Measurements from ENCODE around the gene XPR1.

Gene XPR1

GRCh38 chr1:180901076-180901990, 269.5 kb downstream of the XPR1 start:
- Histone ChIP-seq H3K27me3 (ENCODE audit: control insufficient read depth, low read length) (peaks cover 2% of the 10 kb centered on the region; the same call in 1 of the 2 replicates), H3K4me2 (ENCODE audit: low read length) (no peak overlapping the region), H3K9me3 (ENCODE audit: control insufficient read depth, insufficient read depth, low read length) (no peaks in the 10 kb centered on the region), H3K9me2 (replicated peaks; ENCODE audit: control insufficient read depth, low read length) (no peaks in the 10 kb centered on the region), H4K20me1 (ENCODE audit: control insufficient read depth, insufficient read depth, low read depth, low read length) (no peaks in the 10 kb centered on the region), H3K36me3 (ENCODE audit: control insufficient read depth, low read length) (no peaks in the 10 kb centered on the region), H3K27ac (ENCODE audit: low read depth, low read length) (no peak overlapping the region), H3K4me1 (ENCODE audit: control insufficient read depth, low read length) (no peaks in the 10 kb centered on the region), H3K79me2 (ENCODE audit: control insufficient read depth, low read length) (no peaks in the 10 kb centered on the region), H3F3A (ENCODE audit: control insufficient read depth, insufficient read depth) (no peaks in the 10 kb centered on the region), H3K4me3 (ENCODE audit: low read length) (no peak overlapping the region)
- no peak for TF ChIP-seq EZH2phosphoT487 (IDR thresholded peaks at IDR 0.05; ENCODE audit: borderline replicate concordance, low read length)

GRCh38 chr1:180902541-180902940, 270.7 kb downstream of the XPR1 start:
- H3K9me2 ChIP-seq (replicated peaks; ENCODE audit: control insufficient read depth, low read length): no peaks in the 10 kb centered on the region

DNA sequence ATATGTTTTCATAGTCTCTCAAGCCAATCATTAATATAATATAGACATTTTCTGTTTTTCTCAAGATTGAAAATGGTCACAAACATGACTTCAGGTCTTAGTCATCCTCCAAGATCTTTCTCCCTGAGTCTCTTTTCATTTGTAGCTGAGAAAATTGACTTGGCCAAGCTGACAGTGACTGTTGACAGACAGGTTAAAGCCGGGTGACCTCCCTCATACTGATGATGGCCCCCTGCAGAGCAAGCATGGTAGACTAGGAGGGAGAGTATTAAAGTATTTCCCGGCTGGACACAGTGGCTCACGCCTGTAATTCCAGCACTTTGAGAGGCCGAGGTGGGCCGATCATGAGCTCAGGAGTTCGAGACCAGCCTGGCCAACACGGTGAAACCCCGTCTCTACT, 274.1 kb downstream of the XPR1 start:
- Histone ChIP-seq H3K9me3 (ENCODE audit: control insufficient read depth, insufficient read depth, low read length) (no peaks in the 10 kb centered on the region), H3K27me3 (ENCODE audit: control insufficient read depth, low read length) (peaks cover 15% of the 10 kb centered on the region; the same call in 1 of the 2 replicates), H3F3A (ENCODE audit: control insufficient read depth, insufficient read depth) (no peaks in the 10 kb centered on the region), H4K20me1 (ENCODE audit: control insufficient read depth, insufficient read depth, low read depth, low read length) (no peaks in the 10 kb centered on the region), H3K9me2 (replicated peaks; ENCODE audit: control insufficient read depth, low read length) (no peaks in the 10 kb centered on the region), H3K4me2 (ENCODE audit: low read length) (no peak overlapping the region), H3K4me3 (ENCODE audit: low read length) (no peak overlapping the region), H3K4me1 (ENCODE audit: control insufficient read depth, low read length) (no peaks in the 10 kb centered on the region), H3K36me3 (ENCODE audit: control insufficient read depth, low read length) (no peaks in the 10 kb centered on the region), H3K79me2 (ENCODE audit: control insufficient read depth, low read length) (no peaks in the 10 kb centered on the region), H3K27ac (ENCODE audit: low read depth, low read length) (no peak overlapping the region)
- TF ChIP-seq CTCF (IDR thresholded peaks at IDR 0.05; ENCODE audit: low read depth, low read length, poor library complexity, severe bottlenecking) (no peak), EZH2phosphoT487 (IDR thresholded peaks at IDR 0.05; ENCODE audit: borderline replicate concordance, low read length) (no peak)

More at GRCh38 chr1:180902541-180902940, 270.7 kb downstream of the XPR1 start:
- Histone ChIP-seq H4K20me1 (ENCODE audit: control insufficient read depth, insufficient read depth, low read depth, low read length) (no peaks in the 10 kb centered on the region), H3K9me3 (ENCODE audit: control insufficient read depth, insufficient read depth, low read length) (no peaks in the 10 kb centered on the region), H3K4me1 (ENCODE audit: control insufficient read depth, low read length) (no peaks in the 10 kb centered on the region), H3K79me2 (ENCODE audit: control insufficient read depth, low read length) (no peaks in the 10 kb centered on the region), H3K4me3 (ENCODE audit: low read length) (no peak overlapping the region), H3K27me3 (ENCODE audit: control insufficient read depth, low read length) (peaks cover 2% of the 10 kb centered on the region; the same call in 1 of the 2 replicates), H3K4me2 (ENCODE audit: low read length) (no peak overlapping the region), H3F3A (ENCODE audit: control insufficient read depth, insufficient read depth) (no peaks in the 10 kb centered on the region), H3K27ac (ENCODE audit: low read depth, low read length) (no peak overlapping the region), H3K36me3 (ENCODE audit: control insufficient read depth, low read length) (no peaks in the 10 kb centered on the region)
- TF ChIP-seq CTCF (IDR thresholded peaks at IDR 0.05; ENCODE audit: low read depth, low read length, poor library complexity, severe bottlenecking) (no peak), EZH2phosphoT487 (IDR thresholded peaks at IDR 0.05; ENCODE audit: borderline replicate concordance, low read length) (no peak)

- Histone ChIP-seq H3F3A (ENCODE audit: control insufficient read depth, insufficient read depth) (no peaks in the 10 kb centered on the region), H3K9me2 (replicated peaks; ENCODE audit: control insufficient read depth, low read length) (no peaks in the 10 kb centered on the region), H3K79me2 (ENCODE audit: control insufficient read depth, low read length) (no peaks in the 10 kb centered on the region), H3K4me2 (ENCODE audit: low read length) (no peak overlapping the region), H3K4me3 (ENCODE audit: low read length) (no peak overlapping the region), H4K20me1 (ENCODE audit: control insufficient read depth, insufficient read depth, low read depth, low read length) (no peaks in the 10 kb centered on the region), H3K27me3 (ENCODE audit: control insufficient read depth, low read length) (peaks cover 19% of the 10 kb centered on the region), H3K36me3 (ENCODE audit: control insufficient read depth, low read length) (no peaks in the 10 kb centered on the region), H3K9me3 (ENCODE audit: control insufficient read depth, insufficient read depth, low read length) (no peaks in the 10 kb centered on the region), H3K4me1 (ENCODE audit: control insufficient read depth, low read length) (no peaks in the 10 kb centered on the region), H3K27ac (ENCODE audit: low read depth, low read length) (no peak overlapping the region)
- TF ChIP-seq EZH2phosphoT487 (IDR thresholded peaks at IDR 0.05; ENCODE audit: borderline replicate concordance, low read length) (no peak), CTCF (IDR thresholded peaks at IDR 0.05; ENCODE audit: low read depth, low read length, poor library complexity, severe bottlenecking) (no peak)
These were observed 274.7 kb downstream of the XPR1 start for GRCh38 chr1:180906511-180906910.

Measured in DOHH2 (cell line).